Activated T-helper 1 cell treated with Interleukin-2 at 50 U/mL for 16 hours (primary cell): ENCODE data around the gene TAF4.
"Not testable (repeated sequence)": the region's sequence is repeated elsewhere in the genome, so short reads cannot be mapped to it uniquely, and the experiment has no call there.

Experiments used
- DNase-seq: peaks from one replicate; pipeline ENCODE4 v3.0.0-alpha.2; 2020; ENCODE audit warnings: low read depth

TAF4 gene

DNA sequence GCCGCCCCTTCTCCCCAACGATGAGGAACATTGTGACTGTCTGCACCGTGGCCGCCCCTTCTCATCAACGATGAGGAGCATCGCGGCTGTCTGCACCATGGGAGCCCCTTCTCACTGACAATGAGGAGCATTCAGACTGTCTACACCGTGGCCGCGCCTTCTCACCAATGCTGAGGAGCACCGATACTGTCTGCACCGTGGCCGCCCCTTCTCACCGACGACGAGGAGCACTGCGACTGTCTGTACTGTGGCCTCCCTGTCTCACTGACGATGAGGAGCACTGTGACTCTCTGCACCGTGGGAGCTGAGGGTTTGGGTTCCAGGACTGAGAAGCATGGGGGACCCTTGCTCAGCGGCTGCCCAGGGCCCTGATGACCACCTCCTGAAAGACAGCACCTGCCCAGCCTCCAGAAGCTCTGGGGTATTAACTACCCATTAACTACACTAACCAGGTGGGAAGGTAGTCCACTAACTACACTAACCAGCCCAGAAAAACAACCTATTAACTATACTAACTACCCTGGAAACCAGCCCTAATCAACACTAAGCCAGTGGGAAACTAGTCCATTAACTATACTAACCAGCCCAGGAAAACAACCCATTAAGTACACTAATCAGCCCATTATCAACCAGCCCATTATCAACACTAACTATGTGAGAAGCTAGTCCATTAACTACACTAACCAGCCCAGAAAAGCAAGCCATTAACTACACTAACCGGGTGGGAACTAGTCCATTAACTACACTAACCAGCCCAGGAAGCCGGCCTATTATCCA is 116.9 kb downstream of the TAF4 start:
- DNase-seq: no peak

DNA sequence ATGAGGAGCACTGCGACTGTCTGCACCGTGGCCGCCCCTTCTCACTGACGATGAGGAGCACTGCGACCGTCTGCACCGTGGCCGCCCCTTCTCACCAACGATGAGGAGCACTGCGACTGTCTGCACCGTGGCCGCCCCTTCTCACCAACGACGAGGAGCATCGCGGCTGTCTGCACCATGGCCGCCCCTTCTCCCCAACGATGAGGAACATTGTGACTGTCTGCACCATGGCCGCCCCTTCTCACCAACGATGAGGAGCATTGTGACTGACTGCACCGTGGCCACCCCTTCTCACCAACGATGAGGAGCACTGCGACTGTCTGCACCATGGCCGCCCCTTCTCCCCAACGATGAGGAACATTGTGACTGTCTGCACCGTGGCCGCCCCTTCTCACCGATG is 117.6 kb downstream of the TAF4 start:
- not testable (repeated sequence) for DNase-seq

DNA sequence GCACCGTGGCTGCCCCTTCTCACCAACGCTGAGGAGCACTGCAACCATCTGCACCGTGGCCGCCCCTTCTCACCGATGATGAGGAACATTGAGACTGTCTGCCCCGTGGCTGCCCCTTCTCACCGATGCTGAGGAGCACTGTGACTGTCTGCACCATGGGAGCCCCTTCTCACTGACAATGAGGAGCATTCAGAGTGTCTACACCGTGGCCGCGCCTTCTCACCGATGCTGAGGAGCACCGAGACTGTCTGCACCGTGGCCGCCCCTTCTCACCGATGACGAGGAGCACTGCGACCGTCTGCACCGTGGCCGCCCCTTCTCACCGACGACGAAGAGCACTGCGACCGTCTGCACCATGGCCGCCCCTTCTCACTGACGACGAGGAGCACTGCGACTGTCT is 120.2 kb downstream of the TAF4 start:
- DNase-seq: not testable (repeated sequence)

DNA sequence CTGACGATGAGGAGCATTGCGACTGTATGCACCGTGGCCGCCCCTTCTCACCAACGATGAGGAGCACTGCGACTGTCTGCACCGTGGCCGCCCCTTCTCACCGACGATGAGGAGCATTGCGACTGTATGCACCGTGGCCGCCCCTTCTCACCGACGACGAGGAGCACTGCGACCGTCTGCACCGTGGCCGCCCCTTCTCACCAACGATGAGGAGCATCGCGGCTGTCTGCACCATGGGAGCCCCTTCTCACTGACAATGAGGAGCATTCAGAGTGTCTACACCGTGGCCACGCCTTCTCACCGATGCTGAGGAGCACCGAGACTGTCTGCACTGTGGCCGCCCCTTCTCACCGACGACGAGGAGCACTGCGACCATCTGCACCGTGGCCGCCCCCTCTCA is 120.7 kb downstream of the TAF4 start:
- not testable (repeated sequence) for DNase-seq

DNA sequence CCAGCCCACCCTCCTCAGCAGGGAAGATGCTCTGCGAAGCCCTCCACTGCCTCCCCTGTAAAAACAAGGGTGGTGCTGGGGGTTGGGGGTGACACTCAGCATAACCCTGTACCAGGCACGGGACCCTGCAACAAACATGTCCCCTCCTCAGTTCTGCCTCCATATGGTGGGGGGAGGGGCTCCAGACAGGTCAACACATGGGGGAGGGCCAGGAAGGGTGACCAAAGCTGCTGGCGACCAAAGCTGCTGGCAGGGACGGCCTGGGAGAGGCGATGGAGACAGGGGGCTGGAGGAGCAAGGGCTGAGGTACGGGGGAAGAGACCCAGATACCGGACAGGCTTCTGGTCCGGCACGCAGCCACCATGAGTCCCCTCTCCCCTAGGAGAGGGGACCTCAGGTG is 123.2 kb downstream of the TAF4 start:
- no peak for DNase-seq

DNA sequence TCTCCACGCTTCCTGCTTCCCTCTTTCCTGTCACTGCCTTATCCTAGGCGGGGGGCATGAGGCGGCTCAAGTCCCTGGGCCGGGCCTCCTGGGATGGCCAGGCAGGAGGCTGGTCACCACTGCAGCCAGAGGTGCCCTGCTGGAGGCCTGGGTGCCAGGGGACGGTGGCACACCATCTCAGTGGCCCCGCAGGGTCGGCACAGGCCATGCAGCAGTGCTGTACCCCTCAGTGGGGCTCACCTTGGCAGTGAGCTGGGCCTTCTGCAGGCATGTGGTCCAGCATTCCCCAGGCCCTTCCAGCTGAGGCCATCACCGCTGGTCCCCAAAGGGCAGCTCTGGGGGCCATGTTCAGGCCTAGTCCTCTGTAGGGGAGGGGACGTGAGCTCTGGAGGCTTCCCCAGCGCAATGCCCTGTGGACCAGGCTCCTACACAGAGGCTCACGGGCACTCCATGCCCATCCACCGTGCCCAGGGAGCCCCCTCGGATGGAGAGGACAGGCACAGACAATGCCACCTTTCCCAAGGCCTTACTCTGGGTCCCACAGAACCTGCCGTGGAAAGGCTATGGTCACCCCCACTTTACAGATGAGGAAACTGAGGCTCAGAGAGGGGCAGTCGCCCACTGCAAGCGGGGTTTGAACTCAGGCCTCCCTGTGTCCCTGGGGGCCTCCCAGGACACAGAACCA is 123.8 kb downstream of the TAF4 start:
- DNase-seq: no peak

DNA sequence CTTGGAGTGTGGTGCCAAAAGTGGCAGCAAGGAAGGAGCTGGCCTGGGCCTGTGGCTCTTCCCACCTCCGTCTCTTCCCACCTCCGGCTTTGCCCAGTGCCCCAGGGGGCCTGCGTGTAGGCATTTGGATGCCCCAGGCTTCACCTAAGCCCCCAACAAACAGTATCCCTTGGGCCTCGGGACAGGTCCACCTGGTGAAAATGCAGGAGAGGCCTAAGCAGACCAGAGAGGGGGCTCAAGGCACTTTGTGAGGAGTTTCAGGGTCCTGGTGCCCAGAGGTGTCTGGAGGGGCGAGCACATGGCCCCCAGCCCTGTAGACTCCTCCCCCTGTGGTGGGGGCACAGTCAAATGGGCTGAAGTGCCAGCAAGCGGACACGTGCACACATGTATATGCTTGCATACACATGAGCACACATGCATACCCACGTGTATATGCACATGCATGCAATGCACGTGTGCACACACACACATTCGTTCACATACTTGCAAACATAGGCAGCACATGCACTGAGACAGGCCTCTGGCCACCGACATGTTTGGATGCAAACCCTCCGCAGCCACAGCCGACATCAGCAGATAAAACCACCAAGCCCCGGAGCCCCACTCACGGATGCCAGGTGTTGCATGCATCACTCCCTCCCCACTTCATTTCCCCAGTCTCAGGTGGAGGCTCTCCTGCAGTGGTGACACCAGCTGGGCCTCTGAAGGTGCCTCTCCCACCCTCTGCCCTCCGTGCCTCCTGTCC is 124.5 kb downstream of the TAF4 start:
- no peak for DNase-seq

DNA sequence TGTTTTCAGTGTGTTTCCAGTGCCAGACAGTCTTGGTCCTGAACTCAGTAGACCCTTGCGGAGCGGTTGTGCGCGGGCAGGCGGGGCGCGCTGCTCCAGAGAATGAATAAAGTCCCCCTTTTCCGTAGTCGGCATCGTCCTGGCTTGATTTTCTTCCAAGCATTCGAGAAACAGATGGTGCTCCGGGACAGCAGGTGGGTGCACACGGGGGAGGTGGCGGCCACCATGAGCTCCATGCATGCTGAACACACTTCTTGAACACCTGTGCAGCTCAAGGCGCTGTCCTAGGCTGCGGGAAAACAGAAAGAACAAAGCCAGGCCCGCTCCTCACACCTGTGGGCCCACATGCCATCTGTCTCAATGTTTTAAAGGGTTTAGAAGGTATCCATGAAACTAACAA is 125.2 kb downstream of the TAF4 start:
- no peak for DNase-seq

DNA sequence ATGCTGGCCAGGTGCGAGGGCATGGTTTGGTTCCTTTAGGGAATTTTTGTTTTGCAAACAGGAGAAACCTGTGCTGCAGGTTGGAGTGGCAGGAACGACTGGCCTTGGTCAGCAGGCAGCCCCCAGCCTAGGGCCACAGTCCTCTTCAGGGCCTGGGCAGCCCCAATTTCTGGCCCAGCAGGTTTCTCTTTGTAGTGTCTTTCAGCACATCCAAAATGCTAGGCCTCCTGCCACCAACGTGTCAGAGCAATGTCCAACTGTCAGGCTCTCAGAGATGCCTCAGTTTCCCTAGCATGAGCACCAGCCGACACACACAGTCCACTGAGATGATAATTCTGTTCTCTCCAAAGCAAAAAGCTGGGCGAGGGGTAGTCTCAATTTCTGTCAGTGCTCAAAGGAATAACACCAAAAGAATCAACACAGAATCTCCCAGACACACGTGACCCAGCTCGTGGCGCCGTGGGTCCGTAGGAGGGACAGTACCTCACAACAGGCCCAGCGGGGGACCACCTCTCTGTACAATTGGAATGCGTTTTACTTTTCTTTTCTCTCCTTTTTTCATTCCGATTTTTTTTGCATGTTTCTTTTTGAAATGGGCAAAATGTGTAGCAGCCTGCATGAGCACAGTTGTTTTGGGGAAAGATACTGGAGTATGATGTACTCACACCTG is 125.9 kb downstream of the TAF4 start:
- DNase-seq: no peak

DNA sequence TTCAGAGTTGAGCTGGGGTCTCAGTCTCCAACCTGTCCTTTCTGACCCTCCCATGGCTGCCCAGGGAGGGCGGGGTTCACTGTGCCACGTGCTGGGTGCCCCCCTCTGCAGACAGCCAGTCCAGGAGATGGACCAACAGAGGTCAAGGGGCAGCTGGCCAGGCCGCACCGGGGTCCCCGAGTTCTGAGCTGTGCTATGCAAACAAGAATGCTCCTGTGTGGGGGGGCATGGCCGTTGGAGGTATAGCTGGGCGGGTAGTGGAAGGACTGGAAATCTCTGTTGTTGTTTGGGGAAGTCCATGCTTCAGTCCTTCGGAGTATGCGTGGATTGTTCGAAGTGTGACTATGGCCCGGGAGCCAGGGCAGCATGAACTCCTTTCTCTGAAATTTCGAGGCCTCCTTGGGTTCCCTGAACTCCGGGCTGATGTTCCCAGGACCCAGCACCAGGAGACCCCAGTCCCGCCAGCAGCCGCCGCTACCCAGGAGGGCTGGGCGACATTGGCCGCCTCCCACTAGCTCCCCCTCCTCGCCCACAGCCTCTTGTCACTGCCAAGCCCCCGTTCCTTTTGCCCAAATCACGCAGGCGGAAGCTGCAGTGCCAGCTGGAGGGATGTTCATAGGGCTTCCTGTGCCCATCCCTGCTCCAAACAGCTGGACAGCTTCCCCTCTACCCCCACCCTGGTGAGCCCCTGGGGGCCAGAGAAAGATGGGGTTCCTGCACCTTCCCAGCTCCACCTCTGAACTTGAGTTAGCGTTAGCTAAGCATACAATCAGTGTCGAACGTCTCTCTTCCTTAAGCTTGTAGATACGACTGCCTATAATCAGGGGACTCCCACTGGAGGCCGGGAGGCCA is 126.6 kb downstream of the TAF4 start:
- no peak for DNase-seq

DNA sequence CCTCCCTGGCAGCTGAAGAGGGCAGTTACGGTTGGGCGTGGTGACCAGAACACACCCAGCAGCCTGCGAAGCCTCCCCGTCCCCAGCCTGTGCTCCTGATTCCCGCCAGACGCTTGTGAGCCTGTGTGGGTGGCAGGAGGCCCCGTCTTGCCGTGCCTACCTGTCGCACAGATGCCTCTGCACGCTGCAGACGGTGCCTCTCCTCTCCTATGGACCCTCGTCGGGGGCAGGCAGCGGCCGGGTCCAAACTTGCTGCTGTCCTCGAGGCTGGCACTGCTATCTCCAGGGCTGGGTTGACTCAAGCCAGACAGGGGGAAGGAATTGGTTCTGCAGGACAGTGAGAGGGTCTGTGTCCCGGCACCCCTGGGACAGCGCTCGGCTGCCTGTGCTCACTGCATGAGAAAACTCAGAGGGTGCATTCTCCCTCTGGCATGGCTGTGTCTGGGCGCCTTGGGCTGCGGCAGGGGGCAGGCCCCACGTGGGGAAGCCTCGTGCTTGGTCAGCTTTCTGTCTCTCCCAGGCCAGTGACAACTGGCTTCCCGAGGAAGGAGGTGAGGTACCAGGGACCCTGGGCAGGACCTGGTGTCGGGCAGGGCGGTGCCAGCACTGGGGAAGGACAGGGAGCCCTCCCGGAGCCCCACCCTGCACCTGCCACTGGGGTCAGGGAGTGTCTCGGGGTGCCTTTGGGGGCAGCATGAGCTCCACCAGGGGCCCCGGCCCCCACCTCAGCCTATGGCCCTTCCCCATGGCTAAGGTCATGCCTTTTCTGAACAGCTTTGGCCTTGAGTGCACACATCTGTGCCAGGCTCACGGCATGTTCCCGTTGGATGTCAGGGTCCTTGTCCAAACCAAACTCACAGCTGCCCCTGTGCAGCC is 127.5 kb downstream of the TAF4 start:
- no peak for DNase-seq

DNA sequence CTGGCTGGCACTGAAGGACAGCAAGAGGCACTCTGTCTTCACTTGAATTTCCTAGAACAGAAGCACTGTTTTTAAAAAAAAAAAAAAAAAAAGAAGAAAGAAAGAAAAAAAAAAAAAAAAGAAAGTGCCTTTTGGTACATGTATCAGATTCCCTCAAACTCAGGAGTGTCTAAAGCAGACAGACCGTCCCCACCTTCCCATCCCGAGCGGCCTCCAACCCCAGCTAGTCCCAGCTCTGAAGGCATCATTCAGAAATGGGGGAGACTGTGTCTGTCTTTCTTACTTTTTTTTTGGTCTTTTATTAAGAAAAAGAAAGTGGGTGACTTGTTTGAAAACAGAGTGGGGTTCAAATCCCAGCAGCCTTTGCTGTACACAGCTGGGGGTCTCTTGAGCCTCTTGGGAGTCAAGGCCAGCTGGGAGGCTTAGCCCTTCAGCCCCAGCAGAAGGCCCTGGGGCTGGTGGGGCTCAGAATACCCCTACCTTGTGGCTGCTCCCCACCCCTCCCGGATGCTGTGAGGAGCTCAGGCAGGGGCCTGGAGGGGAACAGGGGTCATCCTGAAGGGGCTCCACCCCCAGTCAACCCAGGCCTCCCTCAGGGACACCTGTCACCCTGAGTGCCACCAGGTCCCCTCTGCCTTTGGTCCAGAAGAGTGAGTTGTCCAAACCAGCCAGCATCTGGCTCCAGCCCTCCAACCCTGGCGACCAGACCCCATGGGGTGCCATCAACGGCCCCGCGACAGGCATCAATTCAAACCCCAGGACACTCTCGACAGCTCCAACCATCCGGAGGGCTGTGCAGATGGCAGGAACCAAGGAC is 128.3 kb downstream of the TAF4 start:
- no peak for DNase-seq

DNA sequence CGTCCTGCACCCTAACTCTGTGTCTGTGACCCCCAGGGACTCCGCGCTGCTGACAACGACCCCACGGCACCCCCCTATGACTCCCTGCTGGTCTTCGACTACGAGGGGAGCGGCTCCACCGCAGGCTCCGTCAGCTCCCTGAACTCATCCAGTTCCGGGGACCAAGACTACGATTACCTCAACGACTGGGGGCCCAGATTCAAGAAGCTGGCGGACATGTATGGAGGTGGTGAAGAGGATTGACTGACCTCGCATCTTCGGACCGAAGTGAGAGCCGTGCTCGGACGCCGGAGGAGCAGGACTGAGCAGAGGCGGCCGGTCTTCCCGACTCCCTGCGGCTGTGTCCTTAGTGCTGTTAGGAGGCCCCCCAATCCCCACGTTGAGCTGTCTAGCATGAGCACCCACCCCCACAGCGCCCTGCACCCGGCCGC is 129.0 kb downstream of the TAF4 start:
- DNase-seq: no peak

DNA sequence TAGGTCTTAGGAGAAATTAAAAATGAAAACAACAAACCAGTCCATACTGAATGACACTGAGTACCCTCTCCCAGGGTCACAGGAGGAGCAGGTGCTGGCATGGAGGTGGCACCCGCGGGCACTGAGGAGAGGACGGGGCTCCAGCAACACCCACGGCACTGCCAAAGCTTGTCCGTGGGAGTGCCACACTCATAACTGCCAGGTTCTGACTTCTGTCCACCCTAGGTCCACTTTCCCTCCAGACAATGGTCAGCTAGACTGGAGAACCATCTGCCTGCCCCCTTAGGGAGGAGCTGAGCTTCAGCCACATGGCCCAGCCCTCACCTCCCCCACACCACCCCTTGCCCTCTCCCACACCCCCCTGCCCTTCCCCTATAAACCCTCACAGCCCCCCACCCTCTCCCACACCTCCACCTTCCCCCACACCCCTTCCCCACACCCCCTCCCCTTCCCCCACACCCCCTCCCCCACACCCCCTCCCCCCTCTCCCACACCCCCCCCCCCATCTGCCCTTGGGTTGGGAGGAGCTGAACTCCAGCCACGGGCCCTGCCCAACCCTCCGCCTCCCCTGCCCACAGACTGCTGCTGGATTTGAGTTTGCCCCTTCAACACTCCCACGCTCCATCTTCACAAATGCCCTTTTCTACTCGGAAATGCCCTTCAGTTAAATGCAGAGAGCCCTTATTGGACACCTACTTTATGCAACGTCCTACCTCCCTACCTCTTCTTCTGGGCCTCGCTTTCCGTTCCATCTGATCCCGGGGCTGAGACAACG is 129.6 kb downstream of the TAF4 start:
- no peak for DNase-seq

DNA sequence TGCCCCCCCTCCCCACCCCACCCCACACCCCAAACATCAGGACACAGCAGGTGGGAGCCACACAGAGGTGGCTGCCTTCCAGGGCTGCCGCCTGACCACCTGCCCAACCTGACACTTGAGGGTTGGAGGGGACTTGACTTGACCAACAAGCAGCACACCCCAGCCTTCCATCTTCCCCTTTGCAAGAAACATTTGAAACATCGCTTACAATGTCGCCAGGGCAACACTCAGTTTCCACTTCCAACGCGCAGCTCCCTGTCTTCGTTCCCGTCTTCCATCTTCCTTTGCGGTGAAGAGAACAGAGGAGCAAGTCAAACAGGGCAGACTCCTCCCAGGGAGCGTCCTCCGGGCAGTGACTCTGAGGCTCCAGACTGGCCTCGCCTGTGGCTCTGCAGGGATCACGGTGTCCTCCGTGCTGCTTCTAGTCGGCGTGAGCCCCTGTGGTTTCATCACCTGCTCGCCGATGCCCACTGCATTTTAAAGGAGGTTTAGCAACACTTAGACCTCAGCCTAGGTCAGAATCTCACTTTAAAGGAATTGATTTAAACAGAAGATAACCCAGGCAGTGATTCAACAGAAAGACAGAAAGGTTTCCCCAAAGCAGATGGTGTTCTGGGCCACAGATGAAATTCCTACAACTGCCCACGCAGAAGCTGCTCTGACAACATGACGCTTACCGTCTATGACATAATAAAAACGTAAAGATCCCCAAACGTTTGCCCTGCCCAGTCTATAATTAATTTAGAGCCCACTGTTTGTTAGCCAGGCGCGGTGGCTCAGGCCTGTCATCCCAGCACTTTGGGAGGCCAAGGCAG is 130.8 kb downstream of the TAF4 start:
- DNase-seq: no peak

DNA sequence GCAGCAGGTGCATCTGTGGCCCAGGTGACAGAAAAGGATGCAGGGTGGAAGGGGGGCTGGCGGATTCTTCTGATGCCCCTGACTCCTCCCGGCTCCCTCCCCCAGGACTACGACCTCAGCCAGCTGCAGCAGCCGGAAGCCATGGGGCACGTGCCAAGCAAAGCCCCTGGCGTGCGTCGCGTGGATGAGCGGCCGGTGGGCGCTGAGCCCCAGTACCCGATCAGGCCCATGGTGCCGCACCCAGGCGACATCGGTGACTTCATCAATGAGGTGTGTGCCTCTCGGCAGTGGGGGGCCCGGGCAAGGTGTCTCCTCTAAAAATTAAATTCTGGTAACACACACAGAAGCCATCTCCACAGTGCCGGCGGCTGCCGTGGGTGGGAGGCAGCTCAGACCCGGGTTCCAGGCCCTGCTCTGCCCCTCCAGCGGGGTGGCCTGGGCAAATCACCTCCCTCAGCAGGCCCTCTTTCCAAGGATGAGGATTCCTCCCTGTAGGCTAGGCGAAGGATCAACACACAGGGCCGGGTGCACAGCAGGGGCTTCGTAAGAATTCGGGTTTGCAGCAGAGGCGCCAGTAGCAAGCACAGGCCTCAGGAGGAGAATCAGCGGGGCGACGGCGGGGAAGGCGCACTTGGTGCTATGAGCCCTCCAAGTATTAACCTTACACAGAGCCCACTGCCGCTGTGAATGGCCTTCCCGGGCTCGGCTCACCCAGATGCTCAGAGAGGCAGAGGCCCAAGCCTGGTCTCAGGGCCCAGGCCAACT is 131.5 kb downstream of the TAF4 start:
- no peak for DNase-seq

DNA sequence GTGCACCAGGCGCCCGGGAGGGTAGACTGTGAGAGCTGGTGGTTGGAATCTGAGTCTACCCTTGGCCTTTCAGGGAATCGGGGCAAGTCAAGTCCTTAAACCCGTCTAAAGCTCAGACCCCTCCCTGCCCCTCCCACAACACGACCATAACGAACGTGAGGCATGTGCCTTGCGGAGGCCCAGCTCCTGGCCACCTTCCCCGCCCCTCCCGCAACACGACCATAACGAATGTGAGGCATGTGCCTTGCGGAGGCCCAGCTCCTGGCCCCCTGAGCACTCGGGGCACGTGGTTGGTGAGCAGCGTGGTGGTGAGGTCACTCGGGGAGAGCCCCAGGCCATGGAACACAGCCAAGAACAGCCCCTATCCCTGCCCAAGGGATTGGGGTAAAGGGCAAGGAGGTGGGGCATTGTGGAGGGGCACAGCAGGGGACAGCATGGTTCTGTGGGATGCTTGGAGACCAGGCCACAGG is 132.2 kb downstream of the TAF4 start:
- no peak for DNase-seq
